KMS-11 (cell line): ENCODE data around the gene SPRED2.
A peak's percentile ranks its signal among the peaks of the same experiment; 100 is the strongest.

Experiments
- H2AFZ ChIP-seq: fragments of 200-600 bp; sonication (generic); 2 replicates; pipeline ENCODE4 v1.6.1; 2016; ENCODE audit warnings: antibody characterized with exemption, mixed run types, low read depth
- H3K27ac ChIP-seq: fragments of 200-600 bp; sonication (generic); 2 replicates; pipeline ENCODE4 v1.6.1; 2016; ENCODE audit warnings: mild to moderate bottlenecking, mixed run types
- H3K27me3 ChIP-seq: fragments of 200-600 bp; sonication (generic); 2 replicates; pipeline ENCODE4 v1.6.1; 2017; ENCODE audit warnings: mild to moderate bottlenecking, low read depth, mixed run types, moderate library complexity; ENCODE audit not compliant: insufficient read depth
- H3K36me3 ChIP-seq: fragments of 200-600 bp; sonication (generic); 2 replicates; pipeline ENCODE4 v1.6.1; 2017; ENCODE audit warnings: mild to moderate bottlenecking, mixed run types; ENCODE audit not compliant: insufficient read depth
- H3K4me1 ChIP-seq: fragments of 200-600 bp; sonication (generic); 2 replicates; pipeline ENCODE4 v1.6.1; 2016; ENCODE audit warnings: mild to moderate bottlenecking, low read depth, mixed run types; ENCODE audit not compliant: poor library complexity, severe bottlenecking
- H3K4me2 ChIP-seq: fragments of 200-600 bp; sonication (generic); 2 replicates; pipeline ENCODE4 v1.7.0; 2016; ENCODE audit warnings: mild to moderate bottlenecking, mixed run types
- H3K4me3 ChIP-seq: fragments of 200-600 bp; sonication (generic); IDR thresholded peaks from 2 replicates; pipeline ENCODE4 v1.6.1; 2017; ENCODE audit warnings: low read depth, low read length, mixed read lengths; ENCODE audit not compliant: insufficient read depth
- H3K79me2 ChIP-seq: fragments of 200-600 bp; sonication (generic); 2 replicates; pipeline ENCODE4 v1.6.1; 2016; ENCODE audit warnings: low read depth, mixed run types; ENCODE audit not compliant: insufficient read depth
- H3K9ac ChIP-seq: fragments of 200-600 bp; sonication (generic); 2 replicates; pipeline ENCODE4 v1.6.1; 2016; ENCODE audit warnings: mild to moderate bottlenecking, mixed run types
- H4K20me1 ChIP-seq: fragments of 200-600 bp; sonication (generic); 2 replicates; pipeline ENCODE4 v1.6.1; 2016; ENCODE audit warnings: mild to moderate bottlenecking, mixed run types; ENCODE audit not compliant: insufficient read depth
- TF ChIP-seq, protein P1 (sequence below): fragments of 200-600 bp; sonication (generic); conservative IDR thresholded peaks from 2 replicates; pipeline ENCODE4 v1.6.1; 2017; ENCODE audit warnings: low read depth, mild to moderate bottlenecking, antibody characterized with exemption, low read length, moderate library complexity, mixed read lengths

The SPRED2 gene

DNA sequence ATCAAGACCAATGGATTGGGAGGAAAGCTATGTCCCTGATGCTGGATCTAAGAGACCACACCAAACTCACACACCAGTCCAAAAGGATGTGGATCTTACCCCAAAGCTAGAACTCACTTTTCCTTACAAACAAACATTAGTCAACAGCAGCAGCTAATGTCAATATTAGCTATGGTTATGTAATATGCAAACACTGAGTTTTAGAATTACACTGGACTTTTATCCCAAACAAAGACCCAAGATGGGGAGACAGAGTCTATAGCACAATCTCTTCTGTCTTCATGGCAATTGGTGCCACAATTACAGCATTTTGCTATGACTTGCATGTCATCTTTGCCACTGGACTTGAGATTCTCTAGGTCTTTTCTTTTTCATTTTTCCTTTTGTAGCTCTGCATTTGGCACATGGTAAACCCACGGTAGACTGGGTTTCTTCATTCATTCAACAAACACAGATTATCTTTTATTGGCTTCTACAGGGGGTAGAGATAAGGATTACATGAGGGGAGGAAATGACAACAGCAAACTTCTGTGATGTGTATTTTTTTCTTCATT lies 59.0 kb downstream of the SPRED2 start:
- Histone ChIP-seq H4K20me1 (no peaks in the 10 kb centered on the region), H3K27ac (no peak overlapping the region), H2AFZ (no peak overlapping the region), H3K36me3 (no peaks in the 10 kb centered on the region), H3K79me2 (peaks cover 64% of the 10 kb centered on the region; the same call in 1 of the 2 replicates), H3K4me2 (no peak overlapping the region), H3K4me3 (no peak overlapping the region), H3K4me1 (peaks cover 73% of the 10 kb centered on the region), H3K9ac (no peak overlapping the region), H3K27me3 (no peaks in the 10 kb centered on the region)
- TF ChIP-seq, protein P1, sequence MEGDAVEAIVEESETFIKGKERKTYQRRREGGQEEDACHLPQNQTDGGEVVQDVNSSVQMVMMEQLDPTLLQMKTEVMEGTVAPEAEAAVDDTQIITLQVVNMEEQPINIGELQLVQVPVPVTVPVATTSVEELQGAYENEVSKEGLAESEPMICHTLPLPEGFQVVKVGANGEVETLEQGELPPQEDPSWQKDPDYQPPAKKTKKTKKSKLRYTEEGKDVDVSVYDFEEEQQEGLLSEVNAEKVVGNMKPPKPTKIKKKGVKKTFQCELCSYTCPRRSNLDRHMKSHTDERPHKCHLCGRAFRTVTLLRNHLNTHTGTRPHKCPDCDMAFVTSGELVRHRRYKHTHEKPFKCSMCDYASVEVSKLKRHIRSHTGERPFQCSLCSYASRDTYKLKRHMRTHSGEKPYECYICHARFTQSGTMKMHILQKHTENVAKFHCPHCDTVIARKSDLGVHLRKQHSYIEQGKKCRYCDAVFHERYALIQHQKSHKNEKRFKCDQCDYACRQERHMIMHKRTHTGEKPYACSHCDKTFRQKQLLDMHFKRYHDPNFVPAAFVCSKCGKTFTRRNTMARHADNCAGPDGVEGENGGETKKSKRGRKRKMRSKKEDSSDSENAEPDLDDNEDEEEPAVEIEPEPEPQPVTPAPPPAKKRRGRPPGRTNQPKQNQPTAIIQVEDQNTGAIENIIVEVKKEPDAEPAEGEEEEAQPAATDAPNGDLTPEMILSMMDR = no peak

DNA sequence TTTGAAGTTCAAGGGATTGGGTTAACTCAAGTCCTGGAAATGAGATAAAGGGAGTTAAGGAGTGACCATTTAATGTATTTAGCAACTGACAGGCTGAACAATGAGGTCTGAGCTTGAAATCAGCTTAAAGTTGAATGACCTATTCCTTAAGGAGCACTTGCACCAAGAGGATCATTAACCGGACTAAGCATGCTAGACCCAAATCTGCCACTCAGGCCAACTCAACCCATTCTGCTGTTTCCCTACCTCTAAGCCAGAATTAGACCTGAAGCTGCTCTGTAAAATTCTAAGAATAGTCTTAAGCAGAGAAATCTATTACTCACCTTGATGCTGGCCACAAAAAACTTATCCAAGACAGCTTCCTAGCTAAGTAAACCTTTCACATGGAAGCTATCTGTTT lies 59.8 kb downstream of the SPRED2 start:
- Histone ChIP-seq H3K79me2 (peaks cover 72% of the 10 kb centered on the region; the same call in 1 of the 2 replicates), H3K27me3 (no peaks in the 10 kb centered on the region), H4K20me1 (no peaks in the 10 kb centered on the region), H3K36me3 (no peaks in the 10 kb centered on the region), H3K27ac (no peak overlapping the region), H2AFZ (no peak overlapping the region), H3K4me1 (peaks cover 82% of the 10 kb centered on the region), H3K4me2 (no peak overlapping the region), H3K4me3 (no peak overlapping the region), H3K9ac (no peak overlapping the region)
- TF ChIP-seq, protein P1 = no peak

DNA sequence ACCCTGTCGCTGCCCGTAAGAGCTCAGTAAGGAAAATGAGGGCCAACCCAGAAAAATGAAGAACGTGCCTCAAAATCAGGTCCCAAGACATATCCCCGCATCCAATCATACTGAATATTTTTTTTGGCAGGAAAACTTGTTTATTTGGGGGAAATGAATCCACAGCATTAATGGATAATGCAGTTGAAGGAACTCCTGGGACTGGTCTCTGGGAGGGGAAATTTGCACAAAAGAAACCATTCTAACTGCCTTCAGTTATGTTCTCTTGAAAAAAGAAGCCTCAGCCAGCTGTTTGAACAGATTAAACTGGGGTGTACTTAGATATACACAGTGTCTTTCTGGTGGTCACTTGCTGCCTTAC lies 61.3 kb downstream of the SPRED2 start:
- Histone ChIP-seq H3K4me1 (peaks cover 97% of the 10 kb centered on the region), H2AFZ (no peak overlapping the region), H3K36me3 (no peaks in the 10 kb centered on the region), H3K4me3 (no peak overlapping the region), H3K9ac (no peak overlapping the region), H4K20me1 (no peaks in the 10 kb centered on the region), H3K4me2 (peak overlapping the region; percentile 55), H3K27me3 (no peaks in the 10 kb centered on the region), H3K27ac (peak overlapping the region; percentile 13; the same call in 1 of the 2 replicates), H3K79me2 (peaks cover 85% of the 10 kb centered on the region; the same call in 1 of the 2 replicates)
- TF ChIP-seq, protein P1 = no peak

DNA sequence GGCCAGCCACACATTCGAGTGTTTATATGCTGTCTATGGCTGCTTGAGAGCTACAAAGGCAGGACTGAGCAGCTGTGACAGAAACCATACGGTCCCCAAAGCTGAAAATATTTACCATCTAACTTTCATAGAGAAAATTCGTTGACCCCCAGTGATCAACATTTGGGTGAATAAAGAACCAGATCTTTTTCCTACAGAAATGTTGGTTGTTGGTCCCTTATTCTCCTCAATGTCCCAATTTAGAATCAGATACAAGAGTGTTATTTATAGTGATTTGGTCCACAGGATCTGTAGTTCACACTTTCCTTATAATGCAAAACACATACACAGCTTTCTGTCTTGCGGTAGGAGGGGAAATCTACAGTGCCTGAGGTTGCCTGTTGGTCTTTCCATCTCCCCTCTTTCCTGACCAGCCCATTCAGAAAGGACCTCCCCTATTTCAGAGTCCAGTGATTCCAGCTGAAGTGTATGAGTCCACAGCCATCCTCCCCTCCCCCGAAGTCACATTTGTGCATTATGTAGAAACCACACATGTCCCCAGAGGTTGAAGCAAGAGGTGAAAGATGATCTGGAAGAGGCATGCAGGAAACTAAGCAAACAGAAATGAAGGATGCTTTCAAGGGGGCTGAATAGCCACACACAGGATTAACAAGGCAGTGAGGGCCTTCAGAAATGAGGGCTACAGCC lies 61.9 kb downstream of the SPRED2 start:
- TF ChIP-seq, protein P1 = no peak
- Histone ChIP-seq H3K36me3 (no peaks in the 10 kb centered on the region), H4K20me1 (no peaks in the 10 kb centered on the region), H3K9ac (no peak overlapping the region), H3K79me2 (peaks cover 89% of the 10 kb centered on the region; the same call in 1 of the 2 replicates), H3K27me3 (no peaks in the 10 kb centered on the region), H3K4me3 (no peak overlapping the region), H3K4me2 (peak overlapping the region; percentile 55), H3K27ac (peak overlapping the region; percentile 13; the same call in 1 of the 2 replicates), H2AFZ (no peak overlapping the region), H3K4me1 (peaks cover 95% of the 10 kb centered on the region)
